Cerebellar nuclear complex (tissue), 1 donor: ENCODE data around the gene TMEM247.
"Not testable (repeated sequence)": the region's sequence is repeated elsewhere in the genome, so short reads cannot be mapped to it uniquely, and the experiment has no call there.

ENCODE experiments used
- DNase-seq, 2 experiments: peaks; one replicate each; lab custom pipeline; 2025; lab: John Stamatoyannopoulos, UW

The TMEM247 gene

DNA sequence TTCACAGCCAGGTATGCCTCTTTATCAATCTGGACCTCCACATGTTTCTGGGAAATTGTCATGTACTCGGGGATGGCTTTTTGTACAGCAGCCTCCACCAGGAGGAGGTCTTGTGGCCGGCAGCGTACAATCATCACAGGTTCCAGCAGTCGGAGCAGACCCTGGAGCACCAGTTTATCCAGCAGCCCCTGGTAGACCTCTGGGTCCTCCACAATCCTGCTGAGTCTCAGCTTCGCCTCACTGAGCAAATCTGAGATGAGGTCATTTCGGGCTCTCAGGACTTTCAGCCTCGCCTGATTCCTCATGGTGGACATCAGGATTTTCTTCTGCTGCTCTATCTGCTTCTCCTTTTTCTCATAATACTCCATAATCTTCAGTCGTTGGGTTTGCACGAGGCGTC, 32.8 kb downstream of the TMEM247 start:
- DNase-seq: no peak

DNA sequence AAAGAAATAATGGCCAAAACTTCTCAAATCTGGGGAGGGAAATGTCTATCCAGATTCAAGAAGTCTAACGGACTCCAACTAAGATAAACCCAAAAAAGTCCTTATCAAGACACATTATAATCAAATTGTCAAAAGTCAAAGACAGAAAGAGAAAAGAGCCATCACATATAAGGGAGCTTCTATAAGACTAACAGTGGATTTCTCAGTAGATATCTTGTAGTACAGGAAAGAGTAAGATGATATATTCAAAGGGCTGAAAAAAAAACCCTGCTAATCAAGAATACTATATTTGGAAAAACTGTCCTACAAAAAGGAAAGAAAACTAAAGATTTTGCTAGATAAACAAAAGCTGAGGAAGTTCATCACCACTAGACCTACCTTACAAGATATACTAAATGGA, 35.4 kb downstream of the TMEM247 start:
- DNase-seq: no peak

- no peak for DNase-seq
These were observed 38.1 kb downstream of the TMEM247 start for GRCh38 chr2:46517485-46517884.

- peak; percentile 37 to 67 for DNase-seq
These were observed 39.5 kb downstream of the TMEM247 start for GRCh38 chr2:46518861-46519260.

DNA sequence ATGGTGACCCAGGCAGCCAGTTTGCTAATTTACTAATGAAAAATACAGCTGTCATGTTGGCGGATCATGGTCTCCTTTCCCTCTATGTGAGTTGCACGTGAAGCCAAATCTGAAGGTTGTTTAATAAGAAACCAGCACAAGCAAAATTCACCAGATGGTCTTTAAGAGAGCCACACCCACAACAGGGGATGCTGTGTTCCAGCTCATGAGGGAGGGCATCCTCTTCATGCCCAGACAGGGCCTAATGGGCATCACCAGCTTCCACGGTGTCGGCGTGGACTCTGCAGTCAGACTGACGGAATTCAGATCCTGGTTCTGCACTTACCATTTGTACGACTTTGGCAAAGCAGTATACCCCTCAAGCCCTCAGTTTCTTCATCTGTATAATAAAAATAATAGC, 39.9 kb downstream of the TMEM247 start:
- DNase-seq: no peak

DNA sequence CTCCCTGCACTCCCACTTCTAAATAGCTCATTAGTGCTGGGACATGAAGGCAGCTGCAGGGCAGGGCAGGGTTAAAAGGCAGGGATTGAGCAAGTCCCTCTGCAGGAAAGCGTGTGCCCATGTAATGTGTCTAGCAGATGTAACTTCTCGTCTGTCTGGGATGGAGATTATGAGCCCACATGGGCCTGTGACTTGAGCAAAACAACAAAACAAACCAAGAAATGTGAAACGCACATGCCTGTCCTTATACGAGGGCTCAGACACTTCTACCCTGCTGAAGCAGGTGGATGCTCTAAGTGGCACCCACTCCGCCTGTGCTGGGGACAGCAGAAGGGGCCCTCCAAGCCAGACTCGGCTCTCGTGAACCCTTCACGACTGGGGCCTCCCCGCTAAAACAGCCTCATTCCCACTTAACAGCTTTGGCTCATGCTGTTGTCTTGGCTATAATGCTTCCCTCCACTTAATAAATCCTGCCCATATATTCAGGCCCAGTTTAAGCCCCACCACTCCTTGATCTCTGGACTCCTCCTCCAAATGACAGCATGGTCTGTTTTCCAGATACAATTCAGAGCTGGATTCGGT, 40.9 kb downstream of the TMEM247 start:
- no peak for DNase-seq

- DNase-seq: no peak
These were observed 41.9 kb downstream of the TMEM247 start for GRCh38 chr2:46521215-46521683.

- DNase-seq: not testable (repeated sequence)
These were observed 43.0 kb downstream of the TMEM247 start for GRCh38 chr2:46522385-46522784.

DNA sequence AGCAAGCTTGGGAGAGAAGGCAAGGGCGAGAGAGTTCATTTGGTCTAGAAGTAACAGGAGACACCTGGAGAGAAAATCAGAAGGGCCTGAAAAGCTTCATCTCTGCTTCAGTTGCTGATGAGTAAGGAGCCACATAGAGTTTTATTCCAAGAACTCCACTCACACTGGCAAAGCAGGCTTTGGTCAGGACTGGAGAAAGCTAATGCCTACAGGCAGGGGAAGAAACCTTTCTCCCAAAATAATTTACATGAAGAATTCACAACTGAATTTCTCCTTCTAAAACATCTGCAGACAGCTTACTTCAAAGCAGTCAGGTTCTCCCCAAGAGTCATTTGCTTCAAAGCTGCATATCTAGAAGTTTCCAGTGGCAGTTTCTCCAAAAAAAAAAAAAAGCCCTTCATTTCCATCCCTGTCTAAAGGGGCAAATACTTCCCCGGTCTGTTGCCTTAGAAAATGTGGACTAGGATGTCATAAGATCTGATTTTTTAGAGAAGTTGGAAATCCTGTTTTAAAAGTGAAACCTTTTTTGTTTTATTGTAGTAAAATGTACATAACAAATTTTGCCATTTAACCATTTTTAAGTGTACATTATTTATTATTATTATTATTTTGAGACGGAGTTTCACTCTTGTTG, 46.3 kb downstream of the TMEM247 start:
- no peak for DNase-seq

- DNase-seq: no peak
These were observed 49.5 kb downstream of the TMEM247 start for GRCh38 chr2:46528880-46529279.

- DNase-seq: no peak
These were observed 51.3 kb downstream of the TMEM247 start for GRCh38 chr2:46530639-46531038.

GRCh38 chr2:46531863-46532262, 52.5 kb downstream of the TMEM247 start:
- no peak for DNase-seq
